ENCODE measurements around the gene MLANA. TPM values are rescaled to one million over a fixed set of nuclear protein-coding genes. Genes with fewer than 3 reads are reported as not detected.

The MLANA gene
- total RNA-seq, 1 donor from 2014 or later: not detected

DNA sequence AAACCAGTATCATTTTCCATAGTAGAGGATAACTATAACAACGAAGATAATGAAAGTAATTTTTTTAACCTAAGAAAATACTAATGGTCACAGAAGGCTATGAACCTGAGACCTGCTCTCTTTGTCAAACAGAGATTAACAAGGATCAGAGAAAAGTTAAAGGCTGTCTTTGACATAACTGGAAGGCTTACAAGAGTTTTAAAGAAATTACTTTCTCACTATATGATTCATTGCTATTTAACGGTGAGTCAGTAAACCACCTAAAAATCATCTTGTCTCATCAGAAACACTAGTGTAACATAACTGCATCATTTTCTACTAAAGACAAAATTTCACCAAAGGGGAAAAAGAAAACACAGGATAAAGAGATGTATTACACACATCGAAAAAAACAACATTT is 19.3 kb downstream of the MLANA start:
- Mint-ChIP-seq H3K9me3 (no peaks in the 10 kb centered on the region), H3K27ac (no peak overlapping the region), H3K4me3 (no peak overlapping the region), H3K4me1 (no peaks in the 10 kb centered on the region), H3K36me3 (ENCODE audit: low read depth) (peaks cover 34% of the 10 kb centered on the region), H3K27me3 (no peaks in the 10 kb centered on the region)
- ATAC-seq (ENCODE audit: low read depth): no peak
- POLR2A ChIA-PET: no interaction called here
- no peak for DNase-seq
- CTCF ChIA-PET: no interaction called here
- intact Hi-C loops (cut with micrococcal nuclease): no loop called here
- TF ChIP-seq, protein P1, sequence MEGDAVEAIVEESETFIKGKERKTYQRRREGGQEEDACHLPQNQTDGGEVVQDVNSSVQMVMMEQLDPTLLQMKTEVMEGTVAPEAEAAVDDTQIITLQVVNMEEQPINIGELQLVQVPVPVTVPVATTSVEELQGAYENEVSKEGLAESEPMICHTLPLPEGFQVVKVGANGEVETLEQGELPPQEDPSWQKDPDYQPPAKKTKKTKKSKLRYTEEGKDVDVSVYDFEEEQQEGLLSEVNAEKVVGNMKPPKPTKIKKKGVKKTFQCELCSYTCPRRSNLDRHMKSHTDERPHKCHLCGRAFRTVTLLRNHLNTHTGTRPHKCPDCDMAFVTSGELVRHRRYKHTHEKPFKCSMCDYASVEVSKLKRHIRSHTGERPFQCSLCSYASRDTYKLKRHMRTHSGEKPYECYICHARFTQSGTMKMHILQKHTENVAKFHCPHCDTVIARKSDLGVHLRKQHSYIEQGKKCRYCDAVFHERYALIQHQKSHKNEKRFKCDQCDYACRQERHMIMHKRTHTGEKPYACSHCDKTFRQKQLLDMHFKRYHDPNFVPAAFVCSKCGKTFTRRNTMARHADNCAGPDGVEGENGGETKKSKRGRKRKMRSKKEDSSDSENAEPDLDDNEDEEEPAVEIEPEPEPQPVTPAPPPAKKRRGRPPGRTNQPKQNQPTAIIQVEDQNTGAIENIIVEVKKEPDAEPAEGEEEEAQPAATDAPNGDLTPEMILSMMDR (IDR thresholded peaks at IDR 0.05): no peak

DNA sequence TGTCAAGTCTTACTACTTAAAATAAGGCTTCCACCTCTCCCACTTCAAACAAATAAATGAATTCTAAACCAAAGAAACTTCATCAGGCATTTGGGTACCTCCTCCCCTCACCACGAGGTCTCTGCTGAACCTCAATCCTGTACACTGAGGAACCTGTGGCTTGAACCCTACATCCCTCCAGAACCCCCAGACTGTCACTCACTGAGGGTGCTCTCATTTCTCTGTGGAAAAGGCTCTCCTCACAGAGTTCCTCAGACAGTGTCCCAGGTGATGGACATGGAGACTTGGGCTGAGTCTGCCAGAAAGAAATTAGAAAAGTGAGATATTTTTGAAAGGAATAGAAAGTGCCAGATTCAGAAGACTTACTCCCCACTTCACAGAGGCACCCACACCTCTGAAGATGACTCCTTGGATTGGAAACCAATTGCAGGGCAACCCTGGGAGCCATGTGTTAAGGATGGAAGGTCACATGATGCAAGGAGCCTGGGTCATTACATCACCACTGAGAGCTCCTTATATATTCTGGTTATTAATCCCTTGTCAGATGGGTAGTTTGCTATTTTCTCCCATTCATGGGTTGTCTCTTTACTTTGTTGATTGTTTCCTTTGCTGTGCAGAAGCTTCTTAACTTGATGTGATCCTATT is 19.8 kb downstream of the MLANA start:
- ChIA-PET CTCF (no interaction called here), POLR2A (no interaction called here)
- TF ChIP-seq, protein P1 (IDR thresholded peaks at IDR 0.05): no peak
- Mint-ChIP-seq H3K4me3 (no peak overlapping the region), H3K4me1 (no peaks in the 10 kb centered on the region), H3K27ac (no peak overlapping the region), H3K36me3 (ENCODE audit: low read depth) (peaks cover 29% of the 10 kb centered on the region), H3K27me3 (no peaks in the 10 kb centered on the region), H3K9me3 (no peaks in the 10 kb centered on the region)
- intact Hi-C loops (cut with micrococcal nuclease): no loop called here
- ATAC-seq (ENCODE audit: low read depth) (no peak), DNase-seq (no peak)

DNA sequence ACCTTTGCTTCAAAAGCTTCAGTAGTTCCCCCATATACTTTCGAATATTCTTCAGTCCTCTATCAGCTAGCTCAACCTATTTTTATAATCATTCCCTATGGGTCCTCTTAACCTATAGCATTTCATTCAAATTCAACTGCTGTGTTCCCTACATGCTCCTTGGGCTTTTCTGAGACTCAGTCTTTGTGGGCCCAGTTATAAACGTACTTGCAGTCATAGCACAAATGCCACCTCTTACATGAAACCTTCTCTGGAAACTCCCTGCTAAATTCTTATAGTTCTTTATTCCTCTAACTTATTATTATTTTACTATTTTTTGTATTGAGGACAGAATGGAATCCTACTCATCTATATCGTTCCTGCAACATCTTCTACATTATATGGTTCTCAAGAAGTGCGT is 24.7 kb downstream of the MLANA start:
- CTCF ChIA-PET: no interaction called here
- no peaks in the 10 kb centered on the region for H3K27me3 Mint-ChIP-seq
- ATAC-seq (ENCODE audit: low read depth) (no peak), DNase-seq (no peak)
- peaks cover 1% of the 10 kb centered on the region for H3K4me1 Mint-ChIP-seq
- POLR2A ChIA-PET: no interaction called here
- no peaks in the 10 kb centered on the region for H3K9me3 Mint-ChIP-seq
- no peak overlapping the region for H3K27ac Mint-ChIP-seq
- H3K36me3 Mint-ChIP-seq (ENCODE audit: low read depth): peaks cover 18% of the 10 kb centered on the region
- intact Hi-C loops (cut with micrococcal nuclease): no loop called here
- TF ChIP-seq, protein P1 (IDR thresholded peaks at IDR 0.05): no peak
- H3K4me3 Mint-ChIP-seq: no peak overlapping the region

DNA sequence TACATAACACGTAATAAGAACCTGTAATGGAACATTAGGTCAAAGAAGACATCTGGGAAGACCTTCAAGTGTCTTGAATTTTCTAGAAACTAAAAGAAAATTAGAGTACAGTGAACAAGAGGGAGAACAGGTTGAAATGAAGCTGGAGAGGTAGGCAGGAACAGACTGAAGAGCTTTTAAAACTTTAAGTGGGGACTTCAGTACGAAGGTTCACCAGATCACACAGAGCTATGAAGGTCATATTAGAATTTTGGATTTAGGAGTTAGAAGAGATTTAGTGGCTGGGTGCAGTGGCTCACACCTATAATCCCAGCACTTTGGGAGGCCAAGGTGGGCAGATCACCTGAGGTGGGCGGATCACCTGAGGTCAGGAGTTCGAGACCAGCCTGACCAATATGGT is 26.6 kb downstream of the MLANA start:
- peaks cover 2% of the 10 kb centered on the region for H3K4me1 Mint-ChIP-seq
- no peak overlapping the region for H3K4me3 Mint-ChIP-seq
- intact Hi-C loops (cut with micrococcal nuclease): no loop called here
- TF ChIP-seq, protein P1 (IDR thresholded peaks at IDR 0.05): no peak
- no peak overlapping the region for H3K27ac Mint-ChIP-seq
- ChIA-PET CTCF (no interaction called here), POLR2A (no interaction called here)
- no peaks in the 10 kb centered on the region for H3K27me3 Mint-ChIP-seq
- no peak for ATAC-seq (ENCODE audit: low read depth)
- H3K36me3 Mint-ChIP-seq (ENCODE audit: low read depth): peaks cover 31% of the 10 kb centered on the region
- H3K9me3 Mint-ChIP-seq: no peaks in the 10 kb centered on the region
- DNase-seq: no peak

DNA sequence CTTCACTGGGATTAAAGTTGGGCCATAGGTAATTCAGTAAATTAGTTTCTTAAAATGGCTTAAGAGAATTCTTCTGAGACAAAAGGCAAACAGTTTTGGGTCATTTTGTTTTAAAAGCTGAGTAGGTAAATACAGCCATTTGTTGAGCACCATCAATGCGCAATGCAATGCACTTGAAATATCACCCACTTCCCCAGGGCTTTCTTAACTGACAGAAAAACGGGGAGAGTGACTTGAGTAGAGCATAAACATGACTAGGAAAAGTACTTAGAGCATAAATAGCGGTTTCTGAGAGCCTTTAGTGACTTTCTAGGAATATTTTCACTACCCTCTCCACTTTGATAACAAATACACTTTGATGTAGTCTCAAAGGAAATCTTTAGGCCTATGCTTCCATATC is 27.2 kb downstream of the MLANA start:
- ChIA-PET POLR2A (interaction anchor here (0.6 to 1.0 kb wide), 2 partner anchors 12 to 1009 kb away, joined by 3 to 4 read pairs; no protein-coding TSS in a partner anchor), CTCF (no interaction called here)
- H3K4me1 Mint-ChIP-seq: peaks cover 2% of the 10 kb centered on the region
- ATAC-seq (ENCODE audit: low read depth) (no peak), DNase-seq (no peak)
- peaks cover 37% of the 10 kb centered on the region for H3K36me3 Mint-ChIP-seq (ENCODE audit: low read depth)
- intact Hi-C loops (cut with micrococcal nuclease): no loop called here
- no peaks in the 10 kb centered on the region for H3K9me3 Mint-ChIP-seq
- TF ChIP-seq, protein P1 (IDR thresholded peaks at IDR 0.05): no peak
- H3K27me3 Mint-ChIP-seq: no peaks in the 10 kb centered on the region
- no peak overlapping the region for H3K27ac Mint-ChIP-seq
- no peak overlapping the region for H3K4me3 Mint-ChIP-seq
